ENCODE results near the gene LOXHD1. TPM values are rescaled to one million over a fixed set of nuclear protein-coding genes. Genes with fewer than 3 reads are reported as not detected.

Gene LOXHD1
- total RNA-seq, 3 donors from 2014 or later (not counting 1 experiment from before 2014, with no cell fraction given), result 0.11 to 0.48 (median 0.14) TPM

DNA sequence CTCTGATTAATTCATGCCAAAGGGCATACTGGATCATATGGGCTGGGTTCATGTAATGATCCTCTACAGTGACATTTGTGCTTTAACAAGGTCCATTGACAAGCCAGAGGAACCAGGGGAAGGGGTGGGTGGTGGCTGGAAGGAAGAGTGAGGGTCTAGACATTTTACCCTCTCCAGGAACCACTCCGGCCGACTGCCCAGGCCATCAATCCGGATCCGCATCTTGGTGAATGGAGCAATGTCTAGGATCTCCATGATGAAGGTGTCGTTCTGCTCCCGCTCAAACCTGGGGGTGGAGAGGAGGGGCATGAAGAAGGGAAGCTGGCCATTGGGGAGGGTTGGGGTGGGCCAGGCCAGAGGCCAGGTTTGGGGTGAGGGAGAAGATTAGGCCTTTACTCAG is 147.5 kb downstream of the LOXHD1 start:
- intact Hi-C loops (cut with micrococcal nuclease), result no loop called here
- Histone ChIP-seq H3K36me3 (ENCODE audit: control insufficient read depth, insufficient read depth, low read length) (no peaks in the 10 kb centered on the region), H3K27ac (ENCODE audit: low read length) (no peak overlapping the region), H3K27me3 (ENCODE audit: control insufficient read depth, insufficient read depth, low read length) (no peaks in the 10 kb centered on the region), H3K4me1 (ENCODE audit: control insufficient read depth, insufficient read depth, low read length) (no peaks in the 10 kb centered on the region), H3K9me3 (ENCODE audit: control insufficient read depth, insufficient read depth, low read length) (no peaks in the 10 kb centered on the region), H3K4me3 (ENCODE audit: low read length) (no peak overlapping the region)
- Mint-ChIP-seq H3K4me3 (no peak overlapping the region), H3K4me1 (no peaks in the 10 kb centered on the region), H3K27ac (no peak overlapping the region), H3K27me3 (ENCODE audit: low read depth in 2 of 2) (peaks cover 18 to 26% of the 10 kb centered on the region in 2 donors), H3K9me3 (no peaks in the 10 kb centered on the region), H3K36me3 (no peaks in the 10 kb centered on the region)
- no peak for DNase-seq
- no peak for ATAC-seq
- TF ChIP-seq, protein P1, sequence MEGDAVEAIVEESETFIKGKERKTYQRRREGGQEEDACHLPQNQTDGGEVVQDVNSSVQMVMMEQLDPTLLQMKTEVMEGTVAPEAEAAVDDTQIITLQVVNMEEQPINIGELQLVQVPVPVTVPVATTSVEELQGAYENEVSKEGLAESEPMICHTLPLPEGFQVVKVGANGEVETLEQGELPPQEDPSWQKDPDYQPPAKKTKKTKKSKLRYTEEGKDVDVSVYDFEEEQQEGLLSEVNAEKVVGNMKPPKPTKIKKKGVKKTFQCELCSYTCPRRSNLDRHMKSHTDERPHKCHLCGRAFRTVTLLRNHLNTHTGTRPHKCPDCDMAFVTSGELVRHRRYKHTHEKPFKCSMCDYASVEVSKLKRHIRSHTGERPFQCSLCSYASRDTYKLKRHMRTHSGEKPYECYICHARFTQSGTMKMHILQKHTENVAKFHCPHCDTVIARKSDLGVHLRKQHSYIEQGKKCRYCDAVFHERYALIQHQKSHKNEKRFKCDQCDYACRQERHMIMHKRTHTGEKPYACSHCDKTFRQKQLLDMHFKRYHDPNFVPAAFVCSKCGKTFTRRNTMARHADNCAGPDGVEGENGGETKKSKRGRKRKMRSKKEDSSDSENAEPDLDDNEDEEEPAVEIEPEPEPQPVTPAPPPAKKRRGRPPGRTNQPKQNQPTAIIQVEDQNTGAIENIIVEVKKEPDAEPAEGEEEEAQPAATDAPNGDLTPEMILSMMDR (IDR thresholded peaks at IDR 0.05), result no peak
- 93% methylated on average over 6 of the region's 6 CpGs for WGBS (ENCODE audit: insufficient coverage)

DNA sequence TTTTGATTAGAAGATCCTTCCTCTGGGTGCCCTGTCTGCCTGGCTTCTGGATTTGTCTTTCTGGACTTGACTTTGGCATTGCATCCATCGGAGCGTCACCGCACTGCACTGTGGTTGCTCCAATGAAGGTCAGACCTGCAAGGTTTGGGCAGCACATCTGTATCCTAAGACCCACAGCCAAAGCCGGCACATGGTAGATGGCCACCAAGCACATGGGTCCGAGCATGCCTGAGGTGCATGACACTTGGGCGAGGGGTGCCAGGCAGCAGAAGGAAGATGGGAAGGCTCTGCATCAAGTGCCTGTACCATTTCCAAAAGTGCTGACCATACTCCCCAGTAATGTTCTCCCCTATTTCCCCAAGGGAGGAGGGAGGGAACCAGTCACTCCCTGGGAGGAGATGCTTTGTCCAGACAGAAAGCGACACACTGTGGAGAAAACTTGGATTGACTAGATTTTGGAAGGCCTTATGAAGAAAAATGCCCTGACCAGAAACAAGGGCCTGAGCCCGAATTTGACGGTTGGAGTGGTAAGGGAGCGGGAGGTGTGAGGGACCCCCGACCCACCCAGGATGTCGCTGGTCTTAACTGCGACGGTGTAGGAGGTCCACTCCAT is 149.9 kb downstream of the LOXHD1 start:
- TF ChIP-seq, protein P1 (IDR thresholded peaks at IDR 0.05), result no peak
- Mint-ChIP-seq H3K36me3 (no peaks in the 10 kb centered on the region), H3K27ac (no peak overlapping the region), H3K4me1 (no peaks in the 10 kb centered on the region), H3K9me3 (peaks cover 0 to under 1% of the 10 kb centered on the region in 2 donors), H3K27me3 (ENCODE audit: low read depth in 2 of 2) (peaks cover 14 to 20% of the 10 kb centered on the region in 2 donors), H3K4me3 (no peak overlapping the region)
- Histone ChIP-seq H3K4me3 (ENCODE audit: low read length) (no peak overlapping the region), H3K4me1 (ENCODE audit: control insufficient read depth, insufficient read depth, low read length) (no peaks in the 10 kb centered on the region), H3K36me3 (ENCODE audit: control insufficient read depth, insufficient read depth, low read length) (no peaks in the 10 kb centered on the region), H3K27ac (ENCODE audit: low read length) (no peak overlapping the region), H3K27me3 (ENCODE audit: control insufficient read depth, insufficient read depth, low read length) (peaks cover 4% of the 10 kb centered on the region), H3K9me3 (ENCODE audit: control insufficient read depth, insufficient read depth, low read length) (no peaks in the 10 kb centered on the region)
- 93% methylated on average over 14 of the region's 14 CpGs for WGBS (ENCODE audit: insufficient coverage)
- intact Hi-C loops (cut with micrococcal nuclease), result no loop called here
- no peak for DNase-seq
- no peak for ATAC-seq

DNA sequence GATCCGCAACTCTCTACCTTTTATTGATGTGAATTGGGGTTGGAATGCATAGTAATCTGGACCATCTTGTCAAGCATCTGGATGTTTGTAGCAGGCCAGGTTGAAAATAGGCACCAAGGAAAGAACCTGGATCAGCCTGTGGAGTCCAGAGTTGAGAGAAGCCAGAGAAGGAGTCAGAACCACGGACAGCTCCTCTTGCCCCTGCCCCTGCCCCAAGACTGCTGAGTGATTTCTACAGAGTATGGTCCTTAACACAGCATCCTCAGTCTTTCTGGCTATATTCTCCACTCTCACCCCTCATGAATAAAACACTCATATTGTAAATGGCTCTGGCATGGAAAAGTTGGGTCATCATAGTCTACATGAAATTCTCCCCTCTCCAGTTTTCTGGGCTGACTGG is 154.6 kb downstream of the LOXHD1 start:
- peak in 1 of 3 donors; percentile 29 for ATAC-seq
- peaks cover 5% of the 10 kb centered on the region for H3K27me3 ChIP-seq (ENCODE audit: control insufficient read depth, insufficient read depth, low read length)
- H3K4me3 ChIP-seq (ENCODE audit: low read length), result no peak overlapping the region
- no peak overlapping the region for H3K27ac Mint-ChIP-seq
- H3K4me3 Mint-ChIP-seq, result no peak overlapping the region
- DNase-seq, result no peak
- TF ChIP-seq, protein P1 (IDR thresholded peaks at IDR 0.05), result no peak
- no peaks in the 10 kb centered on the region for H3K9me3 ChIP-seq (ENCODE audit: control insufficient read depth, insufficient read depth, low read length)
- peaks cover 0 to 4% of the 10 kb centered on the region in 2 donors for H3K9me3 Mint-ChIP-seq
- H3K4me1 Mint-ChIP-seq, result no peaks in the 10 kb centered on the region
- peaks cover 18 to 28% of the 10 kb centered on the region in 2 donors for H3K27me3 Mint-ChIP-seq (ENCODE audit: low read depth in 2 of 2)
- H3K36me3 Mint-ChIP-seq, result no peaks in the 10 kb centered on the region
- 38% methylated on average over 2 of the region's 2 CpGs for WGBS (ENCODE audit: insufficient coverage)
- no peak overlapping the region for H3K27ac ChIP-seq (ENCODE audit: low read length)
- no peaks in the 10 kb centered on the region for H3K36me3 ChIP-seq (ENCODE audit: control insufficient read depth, insufficient read depth, low read length)
- intact Hi-C loops (cut with micrococcal nuclease), result no loop called here
- H3K4me1 ChIP-seq (ENCODE audit: control insufficient read depth, insufficient read depth, low read length), result no peaks in the 10 kb centered on the region

DNA sequence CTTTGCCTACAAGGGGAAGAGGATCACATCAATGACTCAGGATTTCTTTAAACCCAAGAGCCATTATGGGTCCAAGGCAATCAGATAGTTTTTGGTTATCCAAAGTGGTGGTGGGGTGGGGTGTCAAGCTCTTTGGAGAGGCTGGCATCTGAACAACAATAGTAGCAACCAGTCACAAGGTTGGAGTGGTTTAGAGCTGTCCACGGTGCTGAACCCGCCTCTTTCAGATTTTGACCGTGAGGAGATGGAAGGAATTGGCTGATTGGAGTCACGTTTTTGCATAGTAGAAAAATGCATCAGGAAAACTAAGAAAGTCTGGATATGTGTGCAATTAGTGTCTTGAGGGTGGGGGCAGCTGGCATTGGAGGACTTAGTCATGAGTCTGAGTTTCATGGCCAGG is 159.9 kb downstream of the LOXHD1 start:
- Mint-ChIP-seq H3K27me3 (ENCODE audit: low read depth in 2 of 2) (peaks cover 17 to 19% of the 10 kb centered on the region in 2 donors), H3K27ac (no peak overlapping the region), H3K4me1 (no peaks in the 10 kb centered on the region), H3K9me3 (peaks cover 4 to 6% of the 10 kb centered on the region in 2 donors), H3K36me3 (no peaks in the 10 kb centered on the region), H3K4me3 (no peak overlapping the region)
- Histone ChIP-seq H3K9me3 (ENCODE audit: control insufficient read depth, insufficient read depth, low read length) (no peaks in the 10 kb centered on the region), H3K4me1 (ENCODE audit: control insufficient read depth, insufficient read depth, low read length) (no peaks in the 10 kb centered on the region), H3K27ac (ENCODE audit: low read length) (no peak overlapping the region), H3K4me3 (ENCODE audit: low read length) (no peak overlapping the region), H3K36me3 (ENCODE audit: control insufficient read depth, insufficient read depth, low read length) (no peaks in the 10 kb centered on the region), H3K27me3 (ENCODE audit: control insufficient read depth, insufficient read depth, low read length) (peaks cover 6% of the 10 kb centered on the region)
- TF ChIP-seq, protein P1 (IDR thresholded peaks at IDR 0.05), result no peak
- peak in 2 of 3 donors; percentile 49 to 57 for ATAC-seq
- intact Hi-C loops (cut with micrococcal nuclease), result no loop called here
- peak; percentile 19 to 24 for DNase-seq
- WGBS (ENCODE audit: insufficient coverage), result 3% methylated on average over 4 of the region's 4 CpGs
